NCI-H446 treated with DMSO at 0.1 percent for 48 hours (cell line): Measurements from ENCODE around the gene MBTPS2.

Experiments
- DNase-seq: peaks from one replicate; lab custom pipeline; 2025; lab: John Stamatoyannopoulos, UW

The MBTPS2 gene

DNA sequence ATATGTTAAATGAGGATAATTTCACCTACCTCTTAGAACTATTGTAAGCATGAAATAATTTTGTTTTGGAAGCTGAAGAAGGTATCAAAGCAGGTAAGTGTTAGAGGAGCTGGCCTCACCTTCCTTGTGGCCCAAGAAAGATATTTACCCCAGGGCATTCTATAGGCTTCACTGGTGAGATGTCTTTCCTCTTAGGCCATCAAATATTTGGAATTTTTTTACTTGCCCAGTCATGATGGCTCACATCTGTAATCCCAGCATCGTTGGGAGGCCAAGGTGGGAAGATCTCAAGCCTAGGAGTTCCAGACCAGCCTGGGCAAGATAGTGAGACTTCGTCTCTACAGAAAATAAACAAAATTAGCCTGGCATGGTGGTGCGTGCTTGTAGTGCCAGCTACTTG lies 95.0 kb downstream of the MBTPS2 start:
- DNase-seq = no peak
